Heart left ventricle (tissue), 16 donors: Measurements from ENCODE around the gene ACVRL1. TPM values are rescaled to one million over a fixed set of nuclear protein-coding genes. Genes with fewer than 3 reads are reported as not detected.

ENCODE experiments used
- ATAC-seq, 4 donors: fragments of 200-7000 bp; cut with Tn5 transposase; one replicate each; pipeline ENCODE4 v1.9.1; 2020 to 2022; ENCODE audit warnings: moderate library complexity in 4 of 4, mild to moderate bottlenecking in 3 of 4, moderate number of reproducible peaks in 1 of 4
- DNase-seq, 5 donors: peaks; one replicate each; pipeline ENCODE4 v3.0.0-alpha.2; 2020
- H3K27ac ChIP-seq, 12 donors: fragments of 200-600 bp; sonication (generic) in 4 of 12; one replicate each; pipeline versions ENCODE4 v1.5.0 to v1.8.0; 2016 to 2022; ENCODE audit warnings: mild to moderate bottlenecking in 2 of 12
- H3K27me3 ChIP-seq, 9 donors: fragments of 200-600 bp; sonication (generic) in 2 of 9; one replicate each; pipeline versions ENCODE4 v1.5.1 to v1.8.0; 2016 to 2022; ENCODE audit warnings: mild to moderate bottlenecking in 3 of 9
- H3K36me3 ChIP-seq, 9 donors: fragments of 200-600 bp; sonication (generic) in 2 of 9; one replicate each; pipeline versions ENCODE4 v1.5.0 to v1.8.0; 2018 to 2022; ENCODE audit warnings: mild to moderate bottlenecking in 2 of 9
- H3K4me1 ChIP-seq, 12 donors: fragments of 200-600 bp; sonication (generic) in 4 of 12; one replicate each; pipeline versions ENCODE4 v1.5.0 to v1.8.0; 2016 to 2022; ENCODE audit warnings: mild to moderate bottlenecking in 3 of 12
- H3K4me3 ChIP-seq, 12 donors: fragments of 200-600 bp; sonication (generic) in 4 of 12; one replicate each; pipeline versions ENCODE4 v1.5.0 to v1.8.0; 2017 to 2022; ENCODE audit warnings: mild to moderate bottlenecking in 9 of 12, moderate library complexity in 4 of 12
- H3K9me3 ChIP-seq, 12 donors: fragments of 200-600 bp; sonication (generic) in 4 of 12; one replicate each; pipeline versions ENCODE4 v1.5.0 to v1.8.0; 2016 to 2022; ENCODE audit warnings: mild to moderate bottlenecking in 1 of 12
- POLR2A ChIP-seq, 2 donors: fragments of 450-650 bp; IDR thresholded peaks; one replicate each; pipeline ENCODE4 v1.6.1; 2017; ENCODE audit warnings: antibody characterized with exemption in 2 of 2, mild to moderate bottlenecking in 2 of 2, moderate library complexity in 2 of 2
- WGBS, 4 donors: extraction: QIAGEN DNeasy Blood & Tissue Kit in 2 of 4; methylation state at CpG; one replicate each; pipeline versions ENCODE4 v1.1.5 to v1.1.7; 2013 to 2018; 5-methylcytosine and 5-hydroxymethylcytosine counted together
- intact Hi-C, 10 donors: fragments of 100-400 bp; cut with DNase I; formaldehyde crosslinking; loops; one replicate each; pipeline versions ENCODE4 v1.11.1 to v1.14.2; 2022
- polyA plus RNA-seq, 2 donors: library from polyadenylated mRNA; stranded (reverse); fragments of 200-250 nt; gene quantifications; one replicate each; pipeline ENCODE4 v1.2.3, GENCODE V29; 2013
- total RNA-seq, 9 donors: library from RNA; depleted of rRNA in 2 of 9; stranded (reverse); fragments of >200 nt in 2 of 9; fragmentation: NEBNext Ultra II Directional in 3 of 9; extraction: Animal tissue kit (Norgen Biotek cat#: 25700) in 3 of 9; gene quantifications; one replicate each; pipeline versions ENCODE4 v1.1.0 to v1.2.4, GENCODE V29; 2016 to 2023
- TF ChIP-seq, protein P1 (sequence below), 12 donors: fragments of 200-600 bp; sonication (generic) in 4 of 12; IDR thresholded peaks; one replicate each; pipeline versions ENCODE4 v1.5.0 to v1.8.0; 2018 to 2022; ENCODE audit warnings: antibody characterized with exemption in 12 of 12, mild to moderate bottlenecking in 5 of 12
- donor health status: ischemic (EF 13 %, LVEDD 7.1; RV severe dilation, severe dysfunction).
- donor health status: healthy with polysubstance abuse.
- donor health status: DM: no; HTN: yes; CAD: no.
- donor health status: DM: no; HTN: no; CAD: no.
- donor health status: ischemic (EF 25% LVEDD 6.9; RV normal size, moderate dysfunction).
- donor health status: ischemic (EF 25% LVEDD 5.7; RV mildly dilated, moderate dysfunction).
- donor health status: healthy.
- donor health status: DM: yes; HTN: yes; CAD: no.
- donor health status: ischemic (EF 35%, LVEDD 5.7; RV mildly dilated, moderate dysfunction).
- donor health status: nonischemic (EF 11% LVEDD 7.7; RV severe dilation, severe dysfunction).
- donor health status: DM: yes; HTN: yes; CAD: no.
- donor health status: PGD.
- donor health status: ischemic (EF 29% LVEDD 5.4; RV normal size, mild dysfunction).
- donor health status: nonischemic (EF 23%, LVEDD 6.1; RV moderate dilation, normal function).

Gene ACVRL1
- total and polyA plus RNA-seq, 11 donors = 20.5 to 116 (median 33.4) TPM

DNA sequence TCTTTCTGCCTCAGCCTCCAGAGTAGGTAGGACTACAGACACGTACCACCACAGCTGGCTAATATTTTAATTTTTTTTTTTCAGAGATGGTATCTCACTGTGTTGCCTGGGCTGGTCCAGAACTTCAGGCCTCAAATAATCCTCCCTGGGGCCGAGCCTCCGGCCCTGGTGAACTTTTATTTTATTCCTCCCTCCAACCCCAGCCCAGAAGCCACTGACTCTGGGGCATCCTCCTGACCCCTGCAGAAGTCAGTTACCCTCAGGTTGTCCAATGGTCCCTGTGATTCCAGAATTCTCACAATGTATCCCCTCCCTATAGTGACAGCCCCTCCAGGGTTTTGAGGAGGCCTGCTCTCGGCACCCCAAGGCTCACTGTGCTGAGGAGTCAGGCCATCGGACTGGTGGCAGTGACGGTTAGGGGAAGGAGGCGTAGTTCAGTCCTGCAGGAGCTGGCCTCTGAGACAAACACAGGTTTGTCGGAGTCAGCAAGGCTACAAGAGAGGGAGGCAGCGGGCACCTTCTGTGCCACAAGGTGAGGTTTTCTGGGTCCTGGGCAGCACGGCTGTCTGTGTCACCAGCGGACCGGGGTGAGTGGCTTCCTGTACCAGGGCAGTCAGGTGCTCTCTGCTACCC is 39.4 kb upstream of the ACVRL1 start:
- Histone ChIP-seq H3K27ac (no peak overlapping the region), H3K4me3 (no peak overlapping the region), H3K9me3 (no peaks in the 10 kb centered on the region), H3K27me3 (peaks cover 0 to 40% (median 13%) of the 10 kb centered on the region in 9 donors), H3K4me1 (peaks cover 0 to 47% (median 20%) of the 10 kb centered on the region in 12 donors), H3K36me3 (no peaks in the 10 kb centered on the region)
- peak in 2 of 5 donors; percentile 12 to 35 for DNase-seq
- 96 to 98% (median 97%) methylated on average over 12 of the region's 12 CpGs for WGBS, 4 donors
- TF ChIP-seq POLR2A (IDR thresholded peaks at IDR 0.05) = no peak
- TF ChIP-seq, protein P1, sequence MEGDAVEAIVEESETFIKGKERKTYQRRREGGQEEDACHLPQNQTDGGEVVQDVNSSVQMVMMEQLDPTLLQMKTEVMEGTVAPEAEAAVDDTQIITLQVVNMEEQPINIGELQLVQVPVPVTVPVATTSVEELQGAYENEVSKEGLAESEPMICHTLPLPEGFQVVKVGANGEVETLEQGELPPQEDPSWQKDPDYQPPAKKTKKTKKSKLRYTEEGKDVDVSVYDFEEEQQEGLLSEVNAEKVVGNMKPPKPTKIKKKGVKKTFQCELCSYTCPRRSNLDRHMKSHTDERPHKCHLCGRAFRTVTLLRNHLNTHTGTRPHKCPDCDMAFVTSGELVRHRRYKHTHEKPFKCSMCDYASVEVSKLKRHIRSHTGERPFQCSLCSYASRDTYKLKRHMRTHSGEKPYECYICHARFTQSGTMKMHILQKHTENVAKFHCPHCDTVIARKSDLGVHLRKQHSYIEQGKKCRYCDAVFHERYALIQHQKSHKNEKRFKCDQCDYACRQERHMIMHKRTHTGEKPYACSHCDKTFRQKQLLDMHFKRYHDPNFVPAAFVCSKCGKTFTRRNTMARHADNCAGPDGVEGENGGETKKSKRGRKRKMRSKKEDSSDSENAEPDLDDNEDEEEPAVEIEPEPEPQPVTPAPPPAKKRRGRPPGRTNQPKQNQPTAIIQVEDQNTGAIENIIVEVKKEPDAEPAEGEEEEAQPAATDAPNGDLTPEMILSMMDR (IDR thresholded peaks at IDR 0.05) = no peak
- ATAC-seq = no peak
- intact Hi-C loops = no loop called here

DNA sequence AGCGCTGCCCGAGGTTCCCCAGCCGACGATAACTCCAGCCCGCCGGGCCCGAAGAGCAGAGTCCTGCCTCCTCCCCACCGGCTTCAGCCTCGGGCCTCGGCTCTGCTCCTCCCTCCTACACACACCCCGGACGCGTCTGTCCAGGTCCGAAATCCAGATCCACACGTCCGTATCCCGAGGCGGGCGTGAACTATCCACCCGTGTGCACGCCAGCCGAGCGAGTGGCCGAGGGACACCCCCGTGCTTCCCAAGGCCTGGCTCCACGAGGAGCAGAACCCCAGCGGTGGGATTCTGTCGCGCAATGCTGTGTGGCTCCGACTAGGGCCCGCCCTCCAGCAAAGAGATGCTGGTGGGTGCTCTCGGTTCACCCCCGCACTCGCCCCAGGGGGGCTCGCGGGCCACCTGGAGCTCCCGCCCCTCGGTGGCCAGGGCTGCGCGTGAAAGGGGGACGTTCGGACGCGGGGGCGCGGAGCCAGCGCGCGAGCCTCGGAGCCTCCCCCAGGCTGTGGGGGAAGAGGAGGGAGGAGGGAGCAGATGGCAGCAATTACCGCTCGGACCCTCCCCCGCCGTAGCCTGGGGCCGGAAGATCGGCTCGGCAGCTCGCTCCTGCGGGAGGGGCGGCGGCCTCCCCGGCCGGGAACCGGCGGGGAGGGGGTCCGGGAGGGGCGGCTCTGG is 38.3 kb upstream of the ACVRL1 start:
- Histone ChIP-seq H3K9me3 (no peaks in the 10 kb centered on the region), H3K4me3 (peak overlapping the region; percentile 29 to 64 (median 54)), H3K27ac (peak overlapping the region in 2 of 12 donors; percentile 31 to 34), H3K36me3 (no peaks in the 10 kb centered on the region), H3K27me3 (peaks cover 0 to 32% (median 8%) of the 10 kb centered on the region in 9 donors), H3K4me1 (peaks cover 0 to 40% (median 16%) of the 10 kb centered on the region in 12 donors)
- intact Hi-C loops = no loop called here
- TF ChIP-seq, protein P1 (IDR thresholded peaks at IDR 0.05) = no peak
- no peak for TF ChIP-seq POLR2A (IDR thresholded peaks at IDR 0.05)
- 5 to 7% (median 6%) methylated on average over 44 to 67 of the region's 67 CpGs for WGBS, 4 donors
- peak in 2 of 5 donors; percentile 29 to 58 for DNase-seq
- peak in 3 of 4 donors; percentile 28 to 45 (median 29) for ATAC-seq

DNA sequence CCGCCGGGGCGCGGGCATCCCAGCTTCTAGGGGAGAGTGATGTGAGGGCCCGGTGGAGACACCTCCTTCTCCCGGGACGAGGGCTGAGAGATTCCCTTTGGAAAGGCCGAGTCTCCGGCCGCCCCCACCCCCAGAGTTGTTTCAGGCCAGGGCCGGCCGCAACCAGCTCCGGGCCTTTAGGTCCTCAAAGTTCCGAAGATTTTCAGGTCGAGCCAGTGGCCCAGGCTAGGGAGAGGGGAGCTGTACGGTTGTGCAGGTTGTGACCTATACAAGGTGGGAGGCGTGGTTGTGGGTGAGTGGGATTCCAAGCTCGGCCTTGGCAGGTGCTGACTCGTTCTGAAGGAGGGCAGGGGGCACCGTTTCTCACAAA is 37.8 kb upstream of the ACVRL1 start:
- Histone ChIP-seq H3K36me3 (no peaks in the 10 kb centered on the region), H3K27ac (peak overlapping the region in 1 of 12 donors; percentile 31), H3K27me3 (peaks cover 0 to 26% (median 8%) of the 10 kb centered on the region in 9 donors), H3K4me3 (peak overlapping the region; percentile 29 to 64 (median 54)), H3K4me1 (peaks cover 0 to 34% (median 12%) of the 10 kb centered on the region in 12 donors), H3K9me3 (no peaks in the 10 kb centered on the region)
- DNase-seq (peak in 2 of 5 donors; percentile 26 to 58), ATAC-seq (peak in 1 of 4 donors; percentile 17)
- TF ChIP-seq, protein P1 (IDR thresholded peaks at IDR 0.05) = no peak
- no peak for TF ChIP-seq POLR2A (IDR thresholded peaks at IDR 0.05)
- WGBS, 4 donors = 27 to 54% (median 37%) methylated on average over 13 to 20 of the region's 20 CpGs
- intact Hi-C loops = no loop called here

DNA sequence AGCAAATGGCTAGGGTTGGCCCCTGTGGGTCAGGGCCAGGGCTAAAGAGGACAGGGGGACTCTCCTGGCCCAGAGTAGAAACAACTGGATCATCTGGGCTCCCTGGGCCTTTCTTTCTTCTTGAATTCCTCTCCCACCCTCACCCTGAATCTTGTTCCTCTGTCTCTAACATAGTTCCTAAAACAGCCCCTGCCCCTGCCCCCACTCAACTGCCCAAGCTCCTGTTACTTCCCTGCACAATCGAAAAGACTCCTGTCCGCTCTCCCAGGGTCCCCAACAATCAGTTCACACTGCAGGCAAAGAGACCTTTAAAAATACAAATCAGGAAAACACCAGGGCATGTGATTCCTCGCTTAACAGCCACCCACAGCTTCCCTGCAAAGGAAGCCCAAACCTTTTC is 37.4 kb upstream of the ACVRL1 start:
- H3K4me3 ChIP-seq = peak overlapping the region in 1 of 12 donors; percentile 59
- no peaks in the 10 kb centered on the region for H3K9me3 ChIP-seq
- 59 to 86% (median 76%) methylated on average over 3 of the region's 3 CpGs for WGBS, 4 donors
- peak in 2 of 5 donors; percentile 19 to 42 for DNase-seq
- H3K27me3 ChIP-seq = peaks cover 0 to 22% (median 8%) of the 10 kb centered on the region in 9 donors
- no peaks in the 10 kb centered on the region for H3K36me3 ChIP-seq
- peaks cover 0 to 32% (median 10%) of the 10 kb centered on the region in 12 donors for H3K4me1 ChIP-seq
- no peak for TF ChIP-seq POLR2A (IDR thresholded peaks at IDR 0.05)
- TF ChIP-seq, protein P1 (IDR thresholded peaks at IDR 0.05) = no peak
- ATAC-seq = no peak
- H3K27ac ChIP-seq = no peak overlapping the region
- intact Hi-C loops = loop anchor here in 7 of 10 donors (2.0 to 10.0 kb wide), 11 partner anchors 19 to 448 kb away; partner anchors contain the start of gene SLC4A8 (in 3 of the 7)
